H9 (cell line): ENCODE data around the gene AHNAK. TPM values are rescaled to one million over a fixed set of nuclear protein-coding genes. Genes with fewer than 3 reads are reported as not detected.

Source experiments
- DNase-seq: peaks from one replicate; pipeline ENCODE4 v3.0.0-alpha.2; 2017
- H2AFZ ChIP-seq: one replicate; pipeline ENCODE4 v1.6.1; 2013; ENCODE audit warnings: mild to moderate bottlenecking, low read length, control low read depth, moderate library complexity
- H2AK5ac ChIP-seq: 2 replicates; pipeline ENCODE4 v1.6.1; 2013; ENCODE audit warnings: low read length, control low read depth, mixed read lengths; ENCODE audit not compliant: insufficient read length
- H2BK120ac ChIP-seq: one replicate; pipeline ENCODE4 v1.6.1; 2013; ENCODE audit warnings: low read depth, mild to moderate bottlenecking, low read length, control low read depth, inconsistent platforms; ENCODE audit not compliant: poor library complexity, severe bottlenecking
- H2BK12ac ChIP-seq: 2 replicates; pipeline ENCODE4 v1.6.1; 2013; ENCODE audit warnings: low read length, control low read depth, mixed read lengths, low read depth; ENCODE audit not compliant: insufficient read length
- H2BK15ac ChIP-seq: 2 replicates; pipeline ENCODE4 v1.6.1; 2013; ENCODE audit warnings: low read depth, low read length, control low read depth
- H2BK20ac ChIP-seq: one replicate; pipeline ENCODE4 v1.6.1; 2013; ENCODE audit warnings: low read depth, mild to moderate bottlenecking, low read length, control low read depth, inconsistent platforms; ENCODE audit not compliant: poor library complexity, severe bottlenecking
- H2BK5ac ChIP-seq: 2 replicates; pipeline ENCODE4 v1.6.1; 2013; ENCODE audit warnings: low read length, control low read depth, mixed read lengths; ENCODE audit not compliant: insufficient read length
- H3K14ac ChIP-seq: 2 replicates; pipeline ENCODE4 v1.6.1; 2013; ENCODE audit warnings: low read length, control low read depth; ENCODE audit not compliant: insufficient read depth
- H3K18ac ChIP-seq: 2 replicates; pipeline ENCODE4 v1.6.1; 2013; ENCODE audit warnings: low read depth, mild to moderate bottlenecking, mixed read lengths, low read length, control low read depth; ENCODE audit not compliant: insufficient read length
- H3K23ac ChIP-seq: 2 replicates; pipeline ENCODE4 v1.6.1; 2013; ENCODE audit warnings: low read length, control low read depth, mixed read lengths, low read depth; ENCODE audit not compliant: insufficient read length
- H3K23me2 ChIP-seq: 2 replicates; pipeline ENCODE4 v1.6.1; 2013; ENCODE audit warnings: low read depth, mild to moderate bottlenecking, mixed read lengths, low read length, control low read depth; ENCODE audit not compliant: insufficient read length, poor library complexity, severe bottlenecking
- H3K27ac ChIP-seq: 2 replicates; pipeline ENCODE4 v1.5.1; 2013; ENCODE audit warnings: low read length, control low read depth, mixed read lengths, low read depth; ENCODE audit not compliant: insufficient read length
- H3K27me3 ChIP-seq: 2 replicates; pipeline ENCODE4 v1.6.1; 2013; ENCODE audit warnings: low read length, control low read depth, inconsistent platforms; ENCODE audit not compliant: insufficient read depth
- H3K4ac ChIP-seq: 2 replicates; pipeline ENCODE4 v1.6.1; 2013; ENCODE audit warnings: low read depth, mild to moderate bottlenecking, control low read depth, inconsistent platforms, low read length, moderate library complexity
- H3K4me1 ChIP-seq: 2 replicates; pipeline ENCODE4 v1.6.1; 2013; ENCODE audit warnings: low read length, control low read depth, inconsistent platforms; ENCODE audit not compliant: insufficient read depth
- H3K4me2 ChIP-seq: 2 replicates; pipeline ENCODE4 v1.6.1; 2013; ENCODE audit warnings: low read length, control low read depth, mixed read lengths; ENCODE audit not compliant: insufficient read length, insufficient read depth
- H3K56ac ChIP-seq: 2 replicates; pipeline ENCODE4 v1.6.1; 2013; ENCODE audit warnings: low read depth, mild to moderate bottlenecking, mixed read lengths, low read length, control low read depth; ENCODE audit not compliant: insufficient read length
- H3K79me1 ChIP-seq: 2 replicates; pipeline ENCODE4 v1.6.1; 2013; ENCODE audit warnings: low read depth, mild to moderate bottlenecking, moderate library complexity, low read length, control low read depth, inconsistent platforms; ENCODE audit not compliant: insufficient read depth, poor library complexity, severe bottlenecking
- H3K79me2 ChIP-seq: 2 replicates; pipeline ENCODE4 v1.6.1; 2013; ENCODE audit warnings: low read length, control low read depth, inconsistent platforms; ENCODE audit not compliant: insufficient read depth
- H3K9ac ChIP-seq: 2 replicates; pipeline ENCODE4 v1.6.1; 2013; ENCODE audit warnings: low read length, control low read depth, mixed read lengths; ENCODE audit not compliant: insufficient read length; ENCODE audit errors: extremely low read depth
- H3K9me3 ChIP-seq: one replicate; pipeline ENCODE4 v1.6.1; 2013; ENCODE audit warnings: low read depth, low read length, inconsistent platforms; ENCODE audit not compliant: control insufficient read depth
- H3T11ph ChIP-seq: one replicate; pipeline ENCODE4 v1.6.1; 2013; ENCODE audit warnings: mild to moderate bottlenecking, low read length, control low read depth, inconsistent platforms
- H4K20me1 ChIP-seq: one replicate; pipeline ENCODE4 v1.6.1; 2013; ENCODE audit not compliant: control insufficient read depth, insufficient read length, insufficient read depth
- H4K5ac ChIP-seq: 2 replicates; pipeline ENCODE4 v1.6.1; 2013; ENCODE audit warnings: low read depth, mild to moderate bottlenecking, mixed read lengths, low read length, control low read depth; ENCODE audit not compliant: insufficient read length
- H4K8ac ChIP-seq: replicated peaks from 2 replicates; pipeline ENCODE4 v1.6.1; 2013; ENCODE audit warnings: low read length, control low read depth, mixed read lengths, low read depth; ENCODE audit not compliant: insufficient read length
- H4K91ac ChIP-seq: 2 replicates; pipeline ENCODE4 v1.6.1; 2013; ENCODE audit warnings: low read depth, mild to moderate bottlenecking, moderate library complexity, mixed read lengths, low read length, control low read depth; ENCODE audit not compliant: insufficient read length
- H3K27ac Mint-ChIP-seq, 3 experiments: 2 replicates in 2 of 3; 3 replicates in 1 of 3; pipeline ENCODE4 v1.8.0; 2020 to 2021; ENCODE audit warnings: mixed read lengths in 3 of 3, mild to moderate bottlenecking in 1 of 3, moderate library complexity in 1 of 3
- H3K27me3 Mint-ChIP-seq: 2 replicates; pipeline ENCODE4 v1.8.0; 2021; ENCODE audit warnings: low read depth, mild to moderate bottlenecking, moderate library complexity, mixed read lengths
- H3K36me3 Mint-ChIP-seq, 3 experiments: 2 replicates in 2 of 3; 3 replicates in 1 of 3; pipeline ENCODE4 v1.8.0; 2020 to 2021; ENCODE audit warnings: low read depth in 3 of 3, mixed read lengths in 3 of 3; ENCODE audit not compliant: insufficient read depth in 1 of 3
- H3K4me1 Mint-ChIP-seq, 2 experiments: 2 replicates each; pipeline ENCODE4 v1.8.0; 2020; ENCODE audit warnings: mixed read lengths in 2 of 2
- H3K4me3 Mint-ChIP-seq, 2 experiments: 2 replicates in 1 of 2; 3 replicates in 1 of 2; pipeline ENCODE4 v1.8.0; 2020 to 2021; ENCODE audit warnings: mild to moderate bottlenecking in 2 of 2, mixed read lengths in 2 of 2, moderate library complexity in 1 of 2
- H3K9me3 Mint-ChIP-seq, 2 experiments: 2 replicates in 1 of 2; 3 replicates in 1 of 2; pipeline ENCODE4 v1.8.0; 2020; ENCODE audit warnings: mild to moderate bottlenecking in 2 of 2, mixed read lengths in 2 of 2, moderate library complexity in 1 of 2
- WGBS: extraction: QIAGEN DNeasy Blood & Tissue Kit; methylation state at CpG from one replicate; pipeline ENCODE4 v1.1.7; 2013; ENCODE audit warnings: missing lambda C conversion rate, low lambda C conversion rate, mixed read lengths; ENCODE audit not compliant: insufficient read length; ENCODE audit errors: extremely low coverage; 5-methylcytosine and 5-hydroxymethylcytosine counted together
- total RNA-seq: library from RNA; stranded (reverse); gene quantifications from 2 replicates; pipeline ENCODE4 v1.2.1, GENCODE V29; 2021
- TF ChIP-seq, protein P1 (sequence below): fragments of 200-600 bp; sonication (generic); conservative IDR thresholded peaks from 3 replicates; pipeline ENCODE4 v1.8.0; 2021; ENCODE audit warnings: antibody characterized with exemption, mild to moderate bottlenecking

AHNAK gene
- total RNA-seq, 1 experiment from 2014 or later, result 15.2 TPM

DNA sequence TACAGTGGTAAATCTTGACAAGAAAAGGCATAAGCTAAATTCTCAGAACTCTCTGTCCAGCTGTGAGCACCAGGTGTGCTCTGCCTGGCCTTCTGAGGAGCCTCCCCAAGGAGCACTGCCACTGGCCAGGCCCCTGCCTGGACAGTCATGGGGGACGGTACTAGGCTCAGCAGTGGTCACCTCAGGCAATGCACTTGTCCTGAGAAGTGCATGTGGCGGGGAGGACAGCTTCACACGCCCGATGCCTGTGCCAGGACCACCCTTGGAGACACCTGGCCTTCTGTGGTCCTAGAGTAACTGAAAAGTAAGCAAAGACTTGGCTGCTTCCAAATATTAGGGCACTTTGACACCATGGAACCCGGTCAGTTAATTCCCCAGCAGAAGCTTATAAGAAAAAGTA is 156.4 kb downstream of the AHNAK start:
- no peak overlapping the region for H2BK15ac ChIP-seq
- H3K36me3 Mint-ChIP-seq, result no peaks in the 10 kb centered on the region
- no peak overlapping the region for H4K8ac ChIP-seq
- no peak overlapping the region for H4K5ac ChIP-seq
- H3K4me3 Mint-ChIP-seq, result no peak overlapping the region
- H4K20me1 ChIP-seq, result no peaks in the 10 kb centered on the region
- WGBS, result no CpG with 5 or more reads among the region's 5 CpGs
- H4K91ac ChIP-seq, result no peak overlapping the region
- H3K4me1 Mint-ChIP-seq, result peaks cover 4% of the 10 kb centered on the region in 2 experiments; a peak in 3 of 4 replicates
- DNase-seq, result no peak
- TF ChIP-seq, protein P1, sequence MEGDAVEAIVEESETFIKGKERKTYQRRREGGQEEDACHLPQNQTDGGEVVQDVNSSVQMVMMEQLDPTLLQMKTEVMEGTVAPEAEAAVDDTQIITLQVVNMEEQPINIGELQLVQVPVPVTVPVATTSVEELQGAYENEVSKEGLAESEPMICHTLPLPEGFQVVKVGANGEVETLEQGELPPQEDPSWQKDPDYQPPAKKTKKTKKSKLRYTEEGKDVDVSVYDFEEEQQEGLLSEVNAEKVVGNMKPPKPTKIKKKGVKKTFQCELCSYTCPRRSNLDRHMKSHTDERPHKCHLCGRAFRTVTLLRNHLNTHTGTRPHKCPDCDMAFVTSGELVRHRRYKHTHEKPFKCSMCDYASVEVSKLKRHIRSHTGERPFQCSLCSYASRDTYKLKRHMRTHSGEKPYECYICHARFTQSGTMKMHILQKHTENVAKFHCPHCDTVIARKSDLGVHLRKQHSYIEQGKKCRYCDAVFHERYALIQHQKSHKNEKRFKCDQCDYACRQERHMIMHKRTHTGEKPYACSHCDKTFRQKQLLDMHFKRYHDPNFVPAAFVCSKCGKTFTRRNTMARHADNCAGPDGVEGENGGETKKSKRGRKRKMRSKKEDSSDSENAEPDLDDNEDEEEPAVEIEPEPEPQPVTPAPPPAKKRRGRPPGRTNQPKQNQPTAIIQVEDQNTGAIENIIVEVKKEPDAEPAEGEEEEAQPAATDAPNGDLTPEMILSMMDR, result no peak
- H2AFZ ChIP-seq, result no peak overlapping the region
- no peak overlapping the region for H3K4me2 ChIP-seq
- H2BK5ac ChIP-seq, result no peak overlapping the region
- no peak overlapping the region for H3K14ac ChIP-seq
- H3K4me1 ChIP-seq, result peaks cover 1% of the 10 kb centered on the region; the same call in 1 of the 2 replicates
- H3K18ac ChIP-seq, result no peak overlapping the region
- H3K23ac ChIP-seq, result no peak overlapping the region
- no peaks in the 10 kb centered on the region for H3K9me3 ChIP-seq
- no peak overlapping the region for H3K27ac Mint-ChIP-seq
- no peak overlapping the region for H2BK12ac ChIP-seq
- H3K4ac ChIP-seq, result no peak overlapping the region
- no peak overlapping the region for H2BK20ac ChIP-seq
- H3K79me1 ChIP-seq, result no peaks in the 10 kb centered on the region
- no peak overlapping the region for H3K27ac ChIP-seq
- H3T11ph ChIP-seq, result no peak overlapping the region
- no peak overlapping the region for H3K9ac ChIP-seq
- no peak overlapping the region for H2AK5ac ChIP-seq
- H3K9me3 Mint-ChIP-seq, result no peaks in the 10 kb centered on the region
- H3K27me3 ChIP-seq, result no peaks in the 10 kb centered on the region
- no peak overlapping the region for H3K56ac ChIP-seq
- H3K27me3 Mint-ChIP-seq, result no peaks in the 10 kb centered on the region
- H2BK120ac ChIP-seq, result no peak overlapping the region
- no peaks in the 10 kb centered on the region for H3K79me2 ChIP-seq
- peaks cover 4% of the 10 kb centered on the region for H3K23me2 ChIP-seq
